ENCODE measurements around the gene SNRNP200. TPM values are rescaled to one million over a fixed set of nuclear protein-coding genes. Genes with fewer than 3 reads are reported as not detected.

SNRNP200 gene
- total RNA-seq, 1 donor from 2014 or later: 104 TPM

- H3K4me3 ChIP-seq (ENCODE audit: low read depth, low read length): no peak overlapping the region
- no peak for TF ChIP-seq CTCF (IDR thresholded peaks at IDR 0.05; ENCODE audit: insufficient read depth, low read length, poor library complexity, severe bottlenecking)
- no peaks in the 10 kb centered on the region for H3K27me3 ChIP-seq (ENCODE audit: control insufficient read depth, insufficient read depth, low read length)
- H3K36me3 ChIP-seq (ENCODE audit: control insufficient read depth, insufficient read depth, low read length): no peaks in the 10 kb centered on the region
- DNase-seq (ENCODE audit: low read depth): no peak
These were observed 40.6 kb upstream of the SNRNP200 start for GRCh38 chr2:96345868-96346462.

DNA sequence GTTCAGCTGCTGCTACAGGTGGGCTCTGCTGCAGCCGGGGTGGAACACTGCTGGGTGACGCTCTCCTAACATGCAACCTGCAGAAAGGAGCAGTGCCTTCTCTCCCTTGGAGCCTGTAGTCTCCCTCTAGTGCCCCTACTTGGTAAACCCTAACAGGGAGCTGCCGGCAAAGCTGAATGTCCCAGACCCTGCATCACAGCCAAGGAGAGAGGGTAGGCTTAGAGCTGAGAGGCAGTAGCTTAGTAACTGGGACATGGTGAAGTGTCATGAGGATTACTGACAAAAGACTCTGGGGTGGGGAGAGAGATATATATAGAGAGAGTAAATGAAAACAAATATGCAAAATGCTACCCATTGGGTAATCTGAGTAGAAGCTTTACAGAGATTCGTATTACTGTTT, 40.1 kb upstream of the SNRNP200 start:
- H3K36me3 ChIP-seq (ENCODE audit: control insufficient read depth, insufficient read depth, low read length): no peaks in the 10 kb centered on the region
- no peak for DNase-seq (ENCODE audit: low read depth)
- TF ChIP-seq CTCF (IDR thresholded peaks at IDR 0.05; ENCODE audit: insufficient read depth, low read length, poor library complexity, severe bottlenecking): no peak
- no peaks in the 10 kb centered on the region for H3K27me3 ChIP-seq (ENCODE audit: control insufficient read depth, insufficient read depth, low read length)
- no peak overlapping the region for H3K4me3 ChIP-seq (ENCODE audit: low read depth, low read length)

DNA sequence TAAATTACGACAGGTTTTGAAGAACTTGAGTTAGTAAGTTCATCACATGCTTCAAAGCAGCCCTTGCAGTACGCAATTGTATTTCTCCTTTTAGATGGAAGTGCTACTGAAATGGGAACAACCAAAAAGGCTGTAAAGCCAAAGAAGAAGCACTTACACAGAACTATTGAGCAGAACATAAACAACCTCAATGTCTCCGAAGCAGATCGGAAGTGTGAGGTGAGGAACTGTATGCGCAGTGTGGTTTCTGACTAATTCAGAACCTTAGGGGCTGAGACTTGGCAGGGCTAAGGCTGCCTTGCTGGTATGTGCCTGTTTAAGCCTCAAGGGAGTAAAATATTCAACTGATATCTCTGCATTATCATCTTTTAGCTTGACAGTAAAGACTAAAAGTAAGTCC, 38.7 kb upstream of the SNRNP200 start:
- no peak for DNase-seq (ENCODE audit: low read depth)
- Histone ChIP-seq H3K36me3 (ENCODE audit: control insufficient read depth, insufficient read depth, low read length) (no peaks in the 10 kb centered on the region), H3K27me3 (ENCODE audit: control insufficient read depth, insufficient read depth, low read length) (no peaks in the 10 kb centered on the region), H3K4me3 (ENCODE audit: low read depth, low read length) (no peak overlapping the region)
- no peak for TF ChIP-seq CTCF (IDR thresholded peaks at IDR 0.05; ENCODE audit: insufficient read depth, low read length, poor library complexity, severe bottlenecking)

DNA sequence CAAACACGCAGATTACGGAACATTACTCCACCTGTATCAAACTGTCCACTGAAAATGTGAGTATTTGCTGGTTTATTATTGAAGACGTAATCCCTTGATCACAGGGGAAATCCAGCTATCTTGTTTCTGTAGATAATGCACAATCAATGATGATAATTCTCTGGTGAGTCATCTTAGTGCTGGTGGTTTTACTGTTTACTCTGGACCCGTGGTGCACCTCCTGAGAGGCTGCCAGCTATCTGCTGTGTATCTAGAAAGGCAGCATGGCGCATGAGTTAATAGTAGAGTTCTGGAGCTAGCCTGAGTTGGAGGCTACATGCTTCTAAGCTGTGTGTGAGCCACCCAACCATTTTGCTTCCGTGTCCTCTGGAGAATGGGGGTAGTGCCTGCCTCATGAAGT, 36.7 kb upstream of the SNRNP200 start:
- no peak for TF ChIP-seq CTCF (IDR thresholded peaks at IDR 0.05; ENCODE audit: insufficient read depth, low read length, poor library complexity, severe bottlenecking)
- Histone ChIP-seq H3K4me3 (ENCODE audit: low read depth, low read length) (no peak overlapping the region), H3K27me3 (ENCODE audit: control insufficient read depth, insufficient read depth, low read length) (no peaks in the 10 kb centered on the region), H3K36me3 (ENCODE audit: control insufficient read depth, insufficient read depth, low read length) (no peaks in the 10 kb centered on the region)
- no peak for DNase-seq (ENCODE audit: low read depth)

DNA sequence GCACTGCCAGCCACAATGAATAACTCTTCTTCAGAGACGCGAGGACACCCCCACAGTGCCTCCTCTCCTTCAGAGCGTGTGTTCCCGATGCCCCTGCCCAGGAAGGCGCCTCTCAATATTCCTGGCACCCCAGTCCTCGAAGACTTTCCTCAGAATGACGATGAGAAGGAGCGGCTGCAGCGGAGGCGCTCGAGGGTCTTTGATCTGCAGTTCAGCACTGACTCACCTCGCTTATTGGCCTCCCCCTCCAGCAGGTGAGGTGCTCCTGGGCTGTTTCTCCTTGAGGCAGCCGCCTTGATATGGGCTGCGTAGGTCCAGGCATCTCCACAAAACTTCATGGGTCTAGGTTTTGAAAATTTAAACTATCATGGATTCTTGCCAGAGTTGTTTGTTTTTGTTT, 36.3 kb upstream of the SNRNP200 start:
- Histone ChIP-seq H3K27me3 (ENCODE audit: control insufficient read depth, insufficient read depth, low read length) (no peaks in the 10 kb centered on the region), H3K36me3 (ENCODE audit: control insufficient read depth, insufficient read depth, low read length) (no peaks in the 10 kb centered on the region), H3K4me3 (ENCODE audit: low read depth, low read length) (no peak overlapping the region)
- DNase-seq (ENCODE audit: low read depth): no peak
- TF ChIP-seq CTCF (IDR thresholded peaks at IDR 0.05; ENCODE audit: insufficient read depth, low read length, poor library complexity, severe bottlenecking): no peak
